ENCODE results near the gene SPINK8. TPM values are rescaled to one million over a fixed set of nuclear protein-coding genes. Genes with fewer than 3 reads are reported as not detected.

SPINK8 gene
- total and polyA plus RNA-seq, 4 donors, result not detected

DNA sequence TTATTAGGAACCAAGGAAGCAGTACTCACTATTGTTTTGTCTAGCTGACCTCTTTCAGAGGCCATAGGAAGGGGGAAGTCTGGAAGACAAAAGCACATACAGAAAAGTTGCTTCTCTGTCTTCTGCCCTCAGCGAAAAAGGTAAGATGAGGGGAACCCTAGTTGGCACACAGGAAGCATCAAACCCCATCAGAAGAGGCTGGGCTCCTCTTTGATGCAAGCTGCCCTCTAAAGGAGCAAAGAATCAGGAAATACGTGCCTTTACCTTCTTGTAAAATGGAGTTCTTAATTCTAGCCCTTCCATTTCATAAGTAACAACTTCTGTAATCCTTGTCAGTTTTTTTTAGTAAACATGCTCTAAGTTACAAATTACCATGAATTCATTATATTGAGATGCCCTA, 12.5 kb downstream of the SPINK8 start:
- no peak overlapping the region for H3K27ac ChIP-seq (ENCODE audit: low read depth in 1 of 2, low read length in 2 of 2)

More for the DNA sequence above, 12.5 kb downstream of the SPINK8 start:
- peaks cover 0 to 3% (median under 1%) of the 10 kb centered on the region in 4 donors for H3K9me3 ChIP-seq (ENCODE audit: control insufficient read depth in 4 of 4, low read length in 3 of 4)
- H3K27me3 ChIP-seq (ENCODE audit: control insufficient read depth in 4 of 4, insufficient read depth in 4 of 4, low read length in 3 of 4), result no peaks in the 10 kb centered on the region
- 47% methylated on average over 2 of the region's 2 CpGs for WGBS
- no peak overlapping the region for H3K4me3 ChIP-seq (ENCODE audit: low read depth in 1 of 3, low read length in 3 of 3)
- TF ChIP-seq FOXA2 (IDR thresholded peaks at IDR 0.05) (no peak), RAD21 (IDR thresholded peaks at IDR 0.05) (no peak), GABPA (IDR thresholded peaks at IDR 0.05 in 1 of 2, conservative IDR thresholded peaks at IDR 0.05 in 1 of 2) (no peak), HNF4G (IDR thresholded peaks at IDR 0.05) (no peak), RXRA (IDR thresholded peaks at IDR 0.05) (no peak), TAF1 (conservative IDR thresholded peaks at IDR 0.05) (no peak), FOXA1 (IDR thresholded peaks at IDR 0.05) (no peak), NR2F2 (IDR thresholded peaks at IDR 0.05) (no peak), JUND (IDR thresholded peaks at IDR 0.05) (no peak), HNF4A (conservative IDR thresholded peaks at IDR 0.05) (no peak), YY1 (IDR thresholded peaks at IDR 0.05) (no peak), EGR1 (IDR thresholded peaks at IDR 0.05; ENCODE audit: low read depth in 2 of 2) (no peak), SP1 (IDR thresholded peaks at IDR 0.05) (no peak), ZBTB33 (IDR thresholded peaks at IDR 0.05) (no peak), ATF3 (IDR thresholded peaks at IDR 0.05) (no peak), REST (IDR thresholded peaks at IDR 0.05) (no peak)
- TF ChIP-seq, protein P1, sequence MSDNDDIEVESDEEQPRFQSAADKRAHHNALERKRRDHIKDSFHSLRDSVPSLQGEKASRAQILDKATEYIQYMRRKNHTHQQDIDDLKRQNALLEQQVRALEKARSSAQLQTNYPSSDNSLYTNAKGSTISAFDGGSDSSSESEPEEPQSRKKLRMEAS (IDR thresholded peaks at IDR 0.05), result no peak
- TF ChIP-seq, protein P2, sequence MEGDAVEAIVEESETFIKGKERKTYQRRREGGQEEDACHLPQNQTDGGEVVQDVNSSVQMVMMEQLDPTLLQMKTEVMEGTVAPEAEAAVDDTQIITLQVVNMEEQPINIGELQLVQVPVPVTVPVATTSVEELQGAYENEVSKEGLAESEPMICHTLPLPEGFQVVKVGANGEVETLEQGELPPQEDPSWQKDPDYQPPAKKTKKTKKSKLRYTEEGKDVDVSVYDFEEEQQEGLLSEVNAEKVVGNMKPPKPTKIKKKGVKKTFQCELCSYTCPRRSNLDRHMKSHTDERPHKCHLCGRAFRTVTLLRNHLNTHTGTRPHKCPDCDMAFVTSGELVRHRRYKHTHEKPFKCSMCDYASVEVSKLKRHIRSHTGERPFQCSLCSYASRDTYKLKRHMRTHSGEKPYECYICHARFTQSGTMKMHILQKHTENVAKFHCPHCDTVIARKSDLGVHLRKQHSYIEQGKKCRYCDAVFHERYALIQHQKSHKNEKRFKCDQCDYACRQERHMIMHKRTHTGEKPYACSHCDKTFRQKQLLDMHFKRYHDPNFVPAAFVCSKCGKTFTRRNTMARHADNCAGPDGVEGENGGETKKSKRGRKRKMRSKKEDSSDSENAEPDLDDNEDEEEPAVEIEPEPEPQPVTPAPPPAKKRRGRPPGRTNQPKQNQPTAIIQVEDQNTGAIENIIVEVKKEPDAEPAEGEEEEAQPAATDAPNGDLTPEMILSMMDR (IDR thresholded peaks at IDR 0.05; ENCODE audit: low read depth, low read length, missing input control), result no peak
- H3K36me3 ChIP-seq (ENCODE audit: control insufficient read depth in 4 of 4, insufficient read depth in 3 of 4, low read depth in 1 of 4, low read length in 3 of 4), result no peaks in the 10 kb centered on the region
- H3K4me1 ChIP-seq (ENCODE audit: control insufficient read depth in 4 of 4, insufficient read depth in 4 of 4, low read length in 3 of 4), result no peaks in the 10 kb centered on the region
- H3K9ac ChIP-seq (ENCODE audit: low read depth in 1 of 2, low read length in 2 of 2), result no peak overlapping the region
- DNase-seq (ENCODE audit: low spot score), result no peak

Data from liver (tissue), 9 donors.